DMS153 treated with DMSO at 0.1 percent for 48 hours (cell line): ENCODE measurements around the gene SCUBE1.

Source experiments
- DNase-seq: peaks from one replicate; lab custom pipeline; 2025; ENCODE audit not compliant: unreplicated experiment; lab: John Stamatoyannopoulos, UW

Gene SCUBE1

GRCh38 chr22:43220625-43221380 lies 122.4 kb downstream of the SCUBE1 start:
- no peak for DNase-seq

- DNase-seq: no peak
Observed at GRCh38 chr22:43218786-43219185, 124.4 kb downstream of the SCUBE1 start.

- DNase-seq: no peak
Observed at GRCh38 chr22:43217285-43218030, 125.7 kb downstream of the SCUBE1 start.

GRCh38 chr22:43216738-43217137 lies 126.4 kb downstream of the SCUBE1 start:
- no peak for DNase-seq

GRCh38 chr22:43213962-43214361 lies 129.2 kb downstream of the SCUBE1 start:
- DNase-seq: no peak

GRCh38 chr22:43213051-43213450 lies 130.1 kb downstream of the SCUBE1 start:
- no peak for DNase-seq

GRCh38 chr22:43212434-43212952 lies 130.7 kb downstream of the SCUBE1 start:
- DNase-seq: no peak

- DNase-seq: no peak
Observed at GRCh38 chr22:43211941-43212433, 131.2 kb downstream of the SCUBE1 start.

- DNase-seq: no peak
Observed at GRCh38 chr22:43210631-43211515, 132.3 kb downstream of the SCUBE1 start.

- no peak for DNase-seq
Observed at GRCh38 chr22:43209971-43210370, 133.2 kb downstream of the SCUBE1 start.

GRCh38 chr22:43209523-43209890 lies 133.7 kb downstream of the SCUBE1 start:
- DNase-seq: no peak

- DNase-seq: no peak
Observed at GRCh38 chr22:43208703-43209522, 134.3 kb downstream of the SCUBE1 start.

- no peak for DNase-seq
Observed at GRCh38 chr22:43207849-43208702, 135.1 kb downstream of the SCUBE1 start.

- no peak for DNase-seq
Observed at GRCh38 chr22:43207386-43207785, 135.8 kb downstream of the SCUBE1 start.

- DNase-seq: no peak
Observed at GRCh38 chr22:43206509-43207161, 136.5 kb downstream of the SCUBE1 start.

- DNase-seq: no peak
Observed at GRCh38 chr22:43205748-43206508, 137.2 kb downstream of the SCUBE1 start.

GRCh38 chr22:43205261-43205691 lies 137.9 kb downstream of the SCUBE1 start:
- no peak for DNase-seq

GRCh38 chr22:43203471-43203981 lies 139.6 kb downstream of the SCUBE1 start:
- no peak for DNase-seq
